Neural cell (in vitro differentiated cells): ENCODE measurements around the gene BCCIP. TPM values are rescaled to one million over a fixed set of nuclear protein-coding genes. Genes with fewer than 3 reads are reported as not detected.

Source experiments
- H2AFZ ChIP-seq: fragments of 200-600, 300-800 bp; sonication (generic), shearing (Covaris generic); 2 replicates; pipeline ENCODE4 v1.6.0; 2014; ENCODE audit warnings: low read depth, mild to moderate bottlenecking, antibody characterized with exemption, low read length, moderate library complexity
- H3F3A ChIP-seq: fragments of 200-600 bp; shearing (Covaris generic); 2 replicates; pipeline ENCODE4 v1.6.1; 2016; ENCODE audit warnings: mild to moderate bottlenecking, moderate library complexity, mixed read lengths, antibody characterized with exemption, low read length; ENCODE audit not compliant: insufficient read depth, poor library complexity, severe bottlenecking
- H3K27ac ChIP-seq: fragments of 200-600, 300-800 bp; sonication (generic), shearing (Covaris generic); 2 replicates; pipeline ENCODE4 v1.5.1; 2014; ENCODE audit warnings: mild to moderate bottlenecking, low read length, moderate library complexity
- H3K27me3 ChIP-seq: fragments of 300-800, 200-600 bp; sonication (generic), shearing (Covaris generic); 2 replicates; pipeline ENCODE4 v1.6.0; 2014; ENCODE audit warnings: mild to moderate bottlenecking, low read depth, low read length, moderate library complexity; ENCODE audit not compliant: insufficient read depth
- H3K36me3 ChIP-seq: fragments of 300-800, 200-600 bp; sonication (generic), shearing (Covaris generic); 2 replicates; pipeline ENCODE4 v1.5.1; 2014; ENCODE audit warnings: mild to moderate bottlenecking, antibody characterized with exemption, low read length, moderate library complexity; ENCODE audit not compliant: insufficient read depth
- H3K4me2 ChIP-seq: fragments of 300-800, 200-600 bp; sonication (generic), shearing (Covaris generic); 2 replicates; pipeline ENCODE4 v1.6.0; 2014; ENCODE audit warnings: mild to moderate bottlenecking, low read length
- H3K4me3 ChIP-seq: fragments of 300-800, 200-600 bp; sonication (generic), shearing (Covaris generic); 2 replicates; pipeline ENCODE4 v1.5.1; 2014; ENCODE audit warnings: mild to moderate bottlenecking, low read length, moderate library complexity
- H3K79me2 ChIP-seq: fragments of 200-600 bp; shearing (Covaris generic); replicated peaks from 2 replicates; pipeline ENCODE4 v1.6.0; 2014; ENCODE audit warnings: mild to moderate bottlenecking, low read length, moderate library complexity; ENCODE audit not compliant: insufficient read depth
- H3K9ac ChIP-seq: fragments of 300-800, 200-600 bp; sonication (generic), shearing (Covaris generic); 2 replicates; pipeline ENCODE4 v1.6.1; 2016; ENCODE audit warnings: mild to moderate bottlenecking, low read length, mixed read lengths
- H3K9me2 ChIP-seq: fragments of 200-600 bp; shearing (Covaris generic); 2 replicates; pipeline ENCODE4 v1.6.1; 2016; ENCODE audit warnings: mild to moderate bottlenecking, low read length, mixed read lengths; ENCODE audit not compliant: insufficient read depth
- H3K9me3 ChIP-seq: fragments of 200-600, 300-800 bp; sonication (generic), shearing (Covaris generic); 2 replicates; pipeline ENCODE4 v1.6.1; 2016; ENCODE audit warnings: mild to moderate bottlenecking, mixed run types, low read length, moderate library complexity, mixed read lengths
- H4K20me1 ChIP-seq: fragments of 200-600 bp; shearing (Covaris generic); 2 replicates; pipeline ENCODE4 v1.6.1; 2016; ENCODE audit warnings: mild to moderate bottlenecking, mixed run types; ENCODE audit not compliant: insufficient read depth
- EP300 ChIP-seq: fragments of 450-650 bp; conservative IDR thresholded peaks from 2 replicates; pipeline ENCODE4 v1.6.1; 2014; ENCODE audit warnings: antibody characterized with exemption, mild to moderate bottlenecking, moderate library complexity; ENCODE audit not compliant: poor library complexity, severe bottlenecking
- EZH2 ChIP-seq: fragments of 200-600, 300-800 bp; shearing (Covaris generic), sonication (generic); IDR thresholded peaks from 2 replicates; pipeline ENCODE4 v1.6.1; 2014; ENCODE audit warnings: antibody characterized with exemption, low read length, borderline replicate concordance, mild to moderate bottlenecking; ENCODE audit not compliant: insufficient read depth, poor library complexity, severe bottlenecking
- MXI1 ChIP-seq: fragments of 450-650 bp; conservative IDR thresholded peaks from 2 replicates; pipeline ENCODE4 v1.6.1; 2014; ENCODE audit warnings: antibody characterized with exemption, mild to moderate bottlenecking; ENCODE audit not compliant: poor library complexity, severe bottlenecking
- POLR2AphosphoS5 ChIP-seq: IDR thresholded peaks from 2 replicates; pipeline ENCODE4 v1.6.1; 2012
- RAD21 ChIP-seq: fragments of 450-650 bp; conservative IDR thresholded peaks from 2 replicates; pipeline ENCODE4 v1.6.1; 2014; ENCODE audit warnings: antibody characterized with exemption, mild to moderate bottlenecking, moderate library complexity
- SMC3 ChIP-seq: fragments of 450-650 bp; conservative IDR thresholded peaks from 2 replicates; pipeline ENCODE4 v1.6.1; 2014; ENCODE audit warnings: antibody characterized with exemption, mild to moderate bottlenecking, moderate library complexity; ENCODE audit not compliant: poor library complexity
- TAF1 ChIP-seq: IDR thresholded peaks from 2 replicates; pipeline ENCODE4 v1.6.1; 2012; ENCODE audit warnings: low read depth
- polyA plus RNA-seq: library from polyadenylated mRNA; depleted of rRNA; stranded (reverse); fragments of >200 nt; gene quantifications from 2 replicates; pipeline ENCODE4 v1.2.3, GENCODE V29; 2014
- TF ChIP-seq, protein P1 (sequence below): IDR thresholded peaks from 2 replicates; pipeline ENCODE4 v1.6.1; 2012; ENCODE audit warnings: borderline replicate concordance
- TF ChIP-seq, protein P2 (sequence below): fragments of 450-650 bp; IDR thresholded peaks from 2 replicates; pipeline ENCODE4 v1.5.1; 2014; ENCODE audit warnings: antibody characterized with exemption, mild to moderate bottlenecking, moderate library complexity; ENCODE audit not compliant: poor library complexity, severe bottlenecking

Gene BCCIP
- polyA plus RNA-seq, 1 donor from 2014 or later = 95.8 TPM

DNA sequence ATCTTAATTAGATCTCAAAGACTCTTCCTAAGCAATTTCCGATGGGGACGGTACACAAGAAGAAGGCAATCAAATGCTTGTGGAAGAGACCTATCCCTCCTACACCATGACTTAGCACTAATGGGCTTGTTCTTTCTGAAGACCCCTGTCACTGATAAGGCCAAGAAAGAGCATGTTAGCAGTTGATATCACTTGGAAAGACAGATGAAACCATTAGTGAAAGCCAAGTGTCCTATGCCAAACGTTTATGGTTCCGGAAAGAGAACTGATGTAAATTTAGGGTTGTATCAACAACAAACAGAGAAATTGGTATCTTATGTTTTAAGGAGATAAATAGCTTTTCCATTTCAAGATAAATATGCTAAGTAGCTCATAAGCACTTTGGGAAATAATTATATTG lies 6.8 kb upstream of the BCCIP start:
- Histone ChIP-seq H3K27ac (no peak overlapping the region), H3K36me3 (no peaks in the 10 kb centered on the region), H3K79me2 (no peaks in the 10 kb centered on the region), H3K27me3 (no peaks in the 10 kb centered on the region), H4K20me1 (no peaks in the 10 kb centered on the region), H2AFZ (no peak overlapping the region), H3F3A (no peaks in the 10 kb centered on the region), H3K9me3 (no peaks in the 10 kb centered on the region), H3K4me2 (no peak overlapping the region), H3K9me2 (no peaks in the 10 kb centered on the region), H3K4me3 (no peak overlapping the region), H3K9ac (no peak overlapping the region)
- no peak for TF ChIP-seq RAD21
- TF ChIP-seq EP300 = no peak
- no peak for TF ChIP-seq TAF1
- no peak for TF ChIP-seq POLR2AphosphoS5
- TF ChIP-seq, protein P1, sequence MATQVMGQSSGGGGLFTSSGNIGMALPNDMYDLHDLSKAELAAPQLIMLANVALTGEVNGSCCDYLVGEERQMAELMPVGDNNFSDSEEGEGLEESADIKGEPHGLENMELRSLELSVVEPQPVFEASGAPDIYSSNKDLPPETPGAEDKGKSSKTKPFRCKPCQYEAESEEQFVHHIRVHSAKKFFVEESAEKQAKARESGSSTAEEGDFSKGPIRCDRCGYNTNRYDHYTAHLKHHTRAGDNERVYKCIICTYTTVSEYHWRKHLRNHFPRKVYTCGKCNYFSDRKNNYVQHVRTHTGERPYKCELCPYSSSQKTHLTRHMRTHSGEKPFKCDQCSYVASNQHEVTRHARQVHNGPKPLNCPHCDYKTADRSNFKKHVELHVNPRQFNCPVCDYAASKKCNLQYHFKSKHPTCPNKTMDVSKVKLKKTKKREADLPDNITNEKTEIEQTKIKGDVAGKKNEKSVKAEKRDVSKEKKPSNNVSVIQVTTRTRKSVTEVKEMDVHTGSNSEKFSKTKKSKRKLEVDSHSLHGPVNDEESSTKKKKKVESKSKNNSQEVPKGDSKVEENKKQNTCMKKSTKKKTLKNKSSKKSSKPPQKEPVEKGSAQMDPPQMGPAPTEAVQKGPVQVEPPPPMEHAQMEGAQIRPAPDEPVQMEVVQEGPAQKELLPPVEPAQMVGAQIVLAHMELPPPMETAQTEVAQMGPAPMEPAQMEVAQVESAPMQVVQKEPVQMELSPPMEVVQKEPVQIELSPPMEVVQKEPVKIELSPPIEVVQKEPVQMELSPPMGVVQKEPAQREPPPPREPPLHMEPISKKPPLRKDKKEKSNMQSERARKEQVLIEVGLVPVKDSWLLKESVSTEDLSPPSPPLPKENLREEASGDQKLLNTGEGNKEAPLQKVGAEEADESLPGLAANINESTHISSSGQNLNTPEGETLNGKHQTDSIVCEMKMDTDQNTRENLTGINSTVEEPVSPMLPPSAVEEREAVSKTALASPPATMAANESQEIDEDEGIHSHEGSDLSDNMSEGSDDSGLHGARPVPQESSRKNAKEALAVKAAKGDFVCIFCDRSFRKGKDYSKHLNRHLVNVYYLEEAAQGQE = no peak
- TF ChIP-seq EZH2 = no peak
- no peak for TF ChIP-seq SMC3
- no peak for TF ChIP-seq MXI1
- TF ChIP-seq, protein P2, sequence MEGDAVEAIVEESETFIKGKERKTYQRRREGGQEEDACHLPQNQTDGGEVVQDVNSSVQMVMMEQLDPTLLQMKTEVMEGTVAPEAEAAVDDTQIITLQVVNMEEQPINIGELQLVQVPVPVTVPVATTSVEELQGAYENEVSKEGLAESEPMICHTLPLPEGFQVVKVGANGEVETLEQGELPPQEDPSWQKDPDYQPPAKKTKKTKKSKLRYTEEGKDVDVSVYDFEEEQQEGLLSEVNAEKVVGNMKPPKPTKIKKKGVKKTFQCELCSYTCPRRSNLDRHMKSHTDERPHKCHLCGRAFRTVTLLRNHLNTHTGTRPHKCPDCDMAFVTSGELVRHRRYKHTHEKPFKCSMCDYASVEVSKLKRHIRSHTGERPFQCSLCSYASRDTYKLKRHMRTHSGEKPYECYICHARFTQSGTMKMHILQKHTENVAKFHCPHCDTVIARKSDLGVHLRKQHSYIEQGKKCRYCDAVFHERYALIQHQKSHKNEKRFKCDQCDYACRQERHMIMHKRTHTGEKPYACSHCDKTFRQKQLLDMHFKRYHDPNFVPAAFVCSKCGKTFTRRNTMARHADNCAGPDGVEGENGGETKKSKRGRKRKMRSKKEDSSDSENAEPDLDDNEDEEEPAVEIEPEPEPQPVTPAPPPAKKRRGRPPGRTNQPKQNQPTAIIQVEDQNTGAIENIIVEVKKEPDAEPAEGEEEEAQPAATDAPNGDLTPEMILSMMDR = no peak

DNA sequence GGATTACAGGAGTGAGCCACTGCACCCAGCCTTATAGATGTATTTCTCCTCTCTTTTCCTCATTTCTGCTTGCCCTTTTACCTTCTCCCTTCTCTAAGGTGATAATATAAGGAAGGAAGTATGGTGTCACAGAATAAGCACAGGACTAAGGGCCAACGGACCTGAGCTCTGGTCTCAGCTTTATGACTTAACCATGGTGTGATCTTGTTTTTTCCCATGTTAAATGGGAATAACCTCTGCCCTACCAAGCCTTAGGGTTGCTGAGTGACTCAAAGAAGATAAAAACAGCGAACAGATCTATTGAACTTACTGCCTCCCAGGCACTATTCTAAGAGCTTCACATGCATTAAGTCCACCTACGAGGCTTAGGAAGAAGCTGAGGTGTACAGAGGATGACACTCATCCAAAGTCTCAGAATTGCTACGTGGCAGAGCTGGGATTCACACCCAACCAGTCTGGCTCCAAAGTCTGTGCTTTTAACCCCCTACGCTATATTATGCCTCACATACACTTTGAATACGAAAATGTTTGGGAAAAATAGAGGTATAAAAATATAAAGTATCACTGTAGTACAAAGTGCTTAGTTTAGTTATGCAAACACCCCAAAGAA lies 5.9 kb upstream of the BCCIP start:
- H4K20me1 ChIP-seq = no peaks in the 10 kb centered on the region
- no peak overlapping the region for H3K9ac ChIP-seq
- H3K9me3 ChIP-seq = no peaks in the 10 kb centered on the region
- H3K27me3 ChIP-seq = no peaks in the 10 kb centered on the region
- H3K4me3 ChIP-seq = no peak overlapping the region
- no peaks in the 10 kb centered on the region for H3K79me2 ChIP-seq
- H3K36me3 ChIP-seq = no peaks in the 10 kb centered on the region
- no peak overlapping the region for H3K27ac ChIP-seq
- no peak overlapping the region for H3K4me2 ChIP-seq
- TF ChIP-seq EP300 = no peak
- no peak for TF ChIP-seq POLR2AphosphoS5
- no peak for TF ChIP-seq SMC3
- no peak for TF ChIP-seq TAF1
- TF ChIP-seq, protein P1 = no peak
- no peak for TF ChIP-seq MXI1
- no peak for TF ChIP-seq EZH2
- TF ChIP-seq, protein P2 = no peak
- no peak for TF ChIP-seq RAD21
- no peaks in the 10 kb centered on the region for H3K9me2 ChIP-seq
- H2AFZ ChIP-seq = no peak overlapping the region
- no peaks in the 10 kb centered on the region for H3F3A ChIP-seq
